ENCODE measurements around the gene GPR42.

- TF ChIP-seq CTCF (IDR thresholded peaks at IDR 0.05) (no peak), ZFX (IDR thresholded peaks at IDR 0.05; ENCODE audit: borderline replicate concordance) (no peak)
Observed at GRCh38 chr19:35347930-35348298, 23.0 kb upstream of the GPR42 start.
